NCI-H446 (cell line): ENCODE data around the gene MTERF1.
"Not testable (repeated sequence)": the region's sequence is repeated elsewhere in the genome, so short reads cannot be mapped to it uniquely, and the experiment has no call there.

ENCODE experiments used
- DNase-seq, 2 experiments: peaks; one replicate each; lab custom pipeline; 2025; lab: John Stamatoyannopoulos, UW

The MTERF1 gene

DNA sequence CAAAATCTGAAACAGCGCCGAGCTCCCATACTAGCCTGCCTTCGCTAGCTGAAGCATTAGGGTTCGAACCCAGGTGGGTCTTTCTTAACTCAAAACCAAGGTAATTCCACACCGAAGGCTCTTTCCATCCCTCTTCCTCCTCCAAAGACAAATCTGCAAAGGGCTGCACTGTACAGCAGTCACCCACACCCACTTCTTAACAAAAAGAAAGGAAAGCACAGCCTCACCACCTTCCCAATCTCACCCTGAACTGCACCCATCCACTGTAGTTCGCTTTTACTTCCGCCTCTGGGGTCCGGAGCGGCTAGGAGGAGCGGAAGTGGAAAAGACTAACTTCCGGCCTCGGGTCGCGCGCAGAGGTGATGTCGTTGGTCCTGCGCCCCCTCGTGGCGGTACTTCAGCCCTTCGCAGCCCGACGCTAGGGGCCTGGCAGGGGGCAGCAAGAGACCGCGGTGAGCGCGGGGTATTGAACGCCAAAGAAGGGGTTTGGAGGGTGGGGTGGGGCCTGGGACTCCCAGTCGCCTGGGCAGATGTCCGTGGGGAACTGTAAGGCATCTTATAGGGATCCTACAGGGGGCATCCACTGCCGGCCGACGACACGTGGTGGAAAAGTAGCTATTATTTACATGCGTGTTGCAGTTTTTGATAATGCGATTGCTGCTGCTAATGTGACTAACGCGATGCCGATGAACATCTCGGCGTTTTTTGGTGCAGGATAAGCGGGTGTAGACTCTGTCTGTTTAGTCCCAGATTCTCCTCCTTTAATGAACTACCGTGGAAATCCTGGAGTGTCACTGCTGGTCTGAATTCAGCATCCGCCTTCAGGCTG is at the start of gene MTERF1:
Gene MTERF1, minus strand, starts transcription at position 290 of the 829 bp plus-strand sequence. CDS start 619 bp downstream, outside the sequence.
- peak; percentile 67 to 93 for DNase-seq

DNA sequence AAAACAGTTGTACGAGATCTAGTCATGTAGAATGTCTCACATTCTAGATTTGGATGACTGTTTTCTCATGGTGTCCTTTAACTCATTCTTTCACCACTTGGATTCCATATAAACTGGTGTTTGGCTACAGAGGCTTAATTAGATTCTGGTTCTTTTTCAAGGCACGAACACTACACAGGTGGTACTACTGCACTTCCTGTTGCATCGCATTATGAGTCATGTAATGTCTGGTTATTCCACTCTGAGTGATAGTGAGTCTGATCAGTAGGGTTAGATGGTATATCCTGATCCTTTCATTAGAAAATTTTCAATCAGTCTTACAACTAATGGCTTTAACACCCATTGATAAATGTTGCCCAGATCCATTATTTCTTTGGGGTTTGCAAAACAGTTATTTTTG is 49.0 kb upstream of the MTERF1 start:
- no peak for DNase-seq

GRCh38 chr7:91927912-91928311 is 47.4 kb upstream of the MTERF1 start:
- no peak for DNase-seq

- no peak for DNase-seq
Measured at GRCh38 chr7:91922857-91923256, 42.4 kb upstream of the MTERF1 start.

- DNase-seq, result no peak
Measured at GRCh38 chr7:91918356-91918755, 37.9 kb upstream of the MTERF1 start.

DNA sequence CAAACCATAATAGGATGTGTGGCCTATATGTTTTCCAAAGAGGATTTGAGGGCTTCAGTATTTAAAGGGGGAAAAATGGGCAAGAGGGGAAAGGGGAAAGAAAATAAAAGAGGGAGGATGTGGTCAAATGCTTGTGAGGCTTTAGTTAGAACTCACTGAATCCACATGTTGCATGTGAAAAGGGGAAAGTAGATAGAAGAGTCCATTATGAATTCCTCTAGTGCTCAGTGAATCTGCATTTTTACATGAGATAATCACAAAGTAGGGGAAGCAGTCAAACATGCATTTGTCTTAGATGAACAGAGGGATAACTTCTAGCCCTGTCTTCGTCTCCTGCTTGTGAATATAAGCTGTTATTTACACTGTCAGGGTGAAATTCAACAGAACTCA is 35.5 kb upstream of the MTERF1 start:
- no peak for DNase-seq

GRCh38 chr7:91915401-91916050 is 35.0 kb upstream of the MTERF1 start:
- DNase-seq, result no peak

DNA sequence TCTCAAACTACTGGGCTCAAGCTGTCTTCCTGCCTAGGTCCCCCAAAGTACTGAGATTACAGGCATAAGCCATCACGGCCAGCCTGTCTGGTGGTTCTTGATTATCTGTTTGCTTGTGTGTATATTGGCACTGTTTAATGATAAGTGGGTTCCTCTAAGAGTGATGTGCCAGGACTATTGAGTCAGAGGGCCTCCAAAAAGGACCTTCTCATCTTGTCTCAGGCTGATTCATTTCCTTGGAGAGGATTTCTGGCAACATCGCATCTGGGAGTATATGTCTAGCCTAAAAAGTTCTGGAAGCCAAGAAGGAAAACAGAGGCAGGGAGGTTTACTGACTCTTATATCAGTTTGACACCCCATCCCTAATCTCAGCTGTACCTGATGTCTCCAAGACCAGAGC is 33.1 kb upstream of the MTERF1 start:
- no peak for DNase-seq

GRCh38 chr7:91912494-91912893 is 32.0 kb upstream of the MTERF1 start:
- DNase-seq, result no peak

DNA sequence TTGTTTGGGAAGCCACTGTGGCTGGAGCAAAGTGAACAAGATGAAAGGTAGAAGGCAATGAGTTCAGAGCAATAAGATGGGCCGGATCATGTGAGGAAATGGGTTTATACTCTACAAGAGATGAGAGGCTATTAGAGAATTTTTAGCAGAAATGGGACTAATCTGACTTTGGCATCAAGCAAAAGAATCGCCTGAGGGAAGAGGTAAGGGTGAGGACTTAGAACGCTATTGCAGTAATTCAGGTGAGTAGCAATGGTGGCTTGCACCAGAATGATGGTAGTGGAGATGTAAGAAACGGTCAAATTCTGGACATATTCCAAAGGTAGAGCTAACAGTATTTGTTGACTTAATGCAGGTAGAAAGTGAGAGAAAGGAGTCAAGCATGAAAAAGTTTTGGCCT is 30.6 kb upstream of the MTERF1 start:
- DNase-seq, result no peak

- no peak for DNase-seq
Measured at GRCh38 chr7:91910171-91910570, 29.7 kb upstream of the MTERF1 start.

DNA sequence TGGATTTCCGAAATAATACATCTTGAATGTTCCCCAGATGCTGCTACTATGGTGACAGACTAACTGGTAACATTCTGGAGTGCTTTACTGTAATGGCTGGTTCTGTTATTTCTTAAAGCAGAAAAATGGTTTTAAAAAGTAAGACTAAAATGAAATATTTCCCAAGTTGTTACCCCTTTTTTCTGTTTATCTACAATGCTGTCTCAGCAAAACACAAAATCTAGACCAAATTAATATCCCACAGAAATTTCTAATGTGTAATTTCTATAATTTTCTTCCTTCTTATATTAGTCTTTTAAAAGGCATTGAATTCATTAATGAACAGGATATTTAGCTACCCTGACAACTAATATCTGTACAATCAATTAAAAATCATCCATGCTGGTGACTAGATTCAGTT is 19.1 kb upstream of the MTERF1 start:
- no peak for DNase-seq

- DNase-seq, result no peak
Measured at GRCh38 chr7:91898240-91898992, 17.9 kb upstream of the MTERF1 start.

DNA sequence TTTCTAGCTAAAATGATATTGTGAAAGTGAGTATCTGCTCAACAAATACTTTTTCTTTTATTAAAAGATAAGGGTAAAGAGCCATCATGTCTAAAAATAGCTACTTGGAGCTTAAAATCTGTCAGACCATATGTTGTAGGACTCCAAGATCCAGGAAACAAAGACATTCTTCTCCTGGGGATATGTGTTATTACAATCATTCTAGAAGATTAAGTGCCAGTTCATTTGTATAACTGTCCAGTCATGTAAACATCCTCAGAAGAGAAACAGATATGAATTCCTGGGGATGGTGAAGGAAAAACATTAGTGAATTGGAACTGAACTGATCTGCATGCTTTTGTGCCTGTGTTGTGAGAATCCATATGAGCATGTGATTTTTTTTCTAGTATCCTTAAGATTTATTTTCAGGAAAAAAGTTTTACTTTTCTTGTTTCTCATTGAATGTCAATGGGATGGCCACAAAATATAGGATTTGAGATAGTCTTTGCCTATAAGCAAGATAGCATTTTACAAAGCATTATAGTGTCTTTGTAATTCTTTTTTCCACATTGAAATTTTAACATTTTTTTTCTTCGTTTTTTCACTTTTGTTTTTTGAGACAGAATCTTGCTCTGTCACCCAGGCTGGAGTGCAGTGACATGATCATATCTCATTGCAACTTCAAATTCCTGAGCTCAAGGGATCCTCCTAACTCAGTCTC is 14.4 kb upstream of the MTERF1 start:
- no peak for DNase-seq

GRCh38 chr7:91893699-91894098 is 13.2 kb upstream of the MTERF1 start:
- not testable (repeated sequence) for DNase-seq

DNA sequence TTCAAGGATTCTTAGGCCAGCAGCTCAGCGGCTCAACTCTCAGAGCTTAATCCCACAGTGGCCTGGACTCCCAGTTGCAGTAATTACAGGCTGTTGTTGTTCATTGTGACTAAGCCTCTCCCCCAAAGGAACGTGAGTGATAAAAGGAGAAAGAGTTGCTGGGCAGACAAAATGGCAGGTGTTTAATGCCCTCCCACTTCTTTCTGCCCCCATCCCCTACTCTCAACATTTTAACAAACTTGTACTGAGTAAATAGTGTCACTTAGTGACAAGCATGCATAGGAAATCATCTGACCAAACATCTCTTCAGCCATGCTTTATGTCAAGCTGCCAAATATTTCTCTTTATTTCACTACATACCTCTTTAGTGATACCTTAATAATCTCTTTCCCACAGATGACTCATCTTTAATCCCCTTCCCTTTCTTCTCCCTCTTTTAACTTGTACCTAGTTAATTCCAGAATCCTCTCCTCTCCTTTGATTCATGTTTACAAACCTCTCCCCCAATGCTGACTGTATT is 12.4 kb upstream of the MTERF1 start:
- DNase-seq, result no peak

GRCh38 chr7:91892099-91892705 is 11.7 kb upstream of the MTERF1 start:
- DNase-seq, result no peak

- not testable (repeated sequence) for DNase-seq
Measured at GRCh38 chr7:91888271-91889175, 8.0 kb upstream of the MTERF1 start.

- not testable (repeated sequence) for DNase-seq
Measured at GRCh38 chr7:91887336-91888213, 7.1 kb upstream of the MTERF1 start.
